Adrenal gland (tissue), 12 donors: ENCODE data around the gene PPP2R1B. TPM values are rescaled to one million over a fixed set of nuclear protein-coding genes. Genes with fewer than 3 reads are reported as not detected.

ENCODE experiments used
- DNase-seq, 7 donors: peaks; one replicate each; pipeline ENCODE4 v3.0.0-alpha.2; 2019 to 2020
- H3K27ac ChIP-seq, 5 donors: fragments of 200-600 bp; sonication (generic) in 4 of 5; 1 replicate in 3 of 5; 2 replicates in 2 of 5; pipeline versions ENCODE4 v1.5.1 to v1.8.0; 2016 to 2020; ENCODE audit warnings: mild to moderate bottlenecking in 1 of 5
- H3K27me3 ChIP-seq: fragments of 200-600 bp; 2 replicates; pipeline ENCODE4 v1.8.0; 2021
- H3K36me3 ChIP-seq, 2 donors: fragments of 200-600 bp; replicated peaks in 1 of 2; 1 replicate in 1 of 2; 2 replicates in 1 of 2; pipeline versions ENCODE4 v1.5.1 to v1.8.0; 2018 to 2022
- H3K4me1 ChIP-seq, 2 donors: fragments of 200-600 bp; replicated peaks in 1 of 2; 1 replicate in 1 of 2; 2 replicates in 1 of 2; pipeline versions ENCODE4 v1.5.1 to v1.8.0; 2018 to 2021
- H3K4me3 ChIP-seq, 4 donors: fragments of 200-600 bp; sonication (generic) in 3 of 4; one replicate each; pipeline ENCODE4 v1.5.1; 2016 to 2018
- H3K9me3 ChIP-seq, 3 donors: fragments of 200-600 bp; sonication (generic) in 1 of 3; replicated peaks in 1 of 3; 1 replicate in 2 of 3; 2 replicates in 1 of 3; pipeline versions ENCODE4 v1.5.1 to v1.8.0; 2016 to 2021
- POLR2A ChIP-seq, 2 donors: fragments of 450-650 bp; IDR thresholded peaks; one replicate each; pipeline ENCODE4 v1.6.1; 2017; ENCODE audit warnings: antibody characterized with exemption in 2 of 2, mild to moderate bottlenecking in 2 of 2, moderate library complexity in 1 of 2
- WGBS, 4 donors: extraction: QIAGEN DNeasy Blood & Tissue Kit in 2 of 4; methylation state at CpG; one replicate each; pipeline versions ENCODE4 v1.1.5 to v1.1.7; 2013 to 2017; 5-methylcytosine and 5-hydroxymethylcytosine counted together
- intact Hi-C, 2 donors: fragments of 100-400 bp; cut with DNase I; formaldehyde crosslinking; loops; one replicate each; pipeline versions ENCODE4 v1.14.1 to v1.15.0; 2022 to 2023
- polyA plus RNA-seq, 3 donors: library from polyadenylated mRNA; stranded (reverse); fragments of 200-250 nt in 2 of 3; fragments of 350-450 nt in 1 of 3; fragmentation: Illumina TruSeq in 1 of 3; extraction: RNeasy Lipid Tissue Mini Kit (QIAGEN cat#74804) in 1 of 3; gene quantifications; one replicate each; pipeline ENCODE4 v1.2.3, GENCODE V29; 2013 to 2014
- total RNA-seq, 9 donors: library from RNA; depleted of rRNA in 4 of 9; stranded (reverse); fragments of >200 nt in 4 of 9; fragments of 120-200 nt in 1 of 9; fragmentation: NEBNext Ultra II Directional in 1 of 9; extraction: Animal tissue kit (Norgen Biotek cat#: 25700) in 1 of 9; gene quantifications; one replicate each; pipeline versions ENCODE4 v1.1.0 to v1.2.4, GENCODE V29; 2013 to 2023
- TF ChIP-seq, protein P1 (sequence below), 6 experiments: fragments of 450-650 bp in 4 of 6; fragments of 200-600 bp in 2 of 6; sonication (generic) in 1 of 6; IDR thresholded peaks; 1 replicate in 5 of 6; 2 replicates in 1 of 6; pipeline versions ENCODE4 v1.5.1 to v1.8.0; 2016 to 2021; ENCODE audit warnings: antibody characterized with exemption in 6 of 6, mild to moderate bottlenecking in 2 of 6, moderate library complexity in 1 of 6
- donor health status: healthy with polysubstance abuse.
- donor health status: Bipolar disorder and iron deficiency.
- donor health status: DM: yes; HTN: yes; CAD: no.
- donor health status: DM: no; HTN: no; CAD: no.
- donor health status: DM: no; HTN: no; CAD: no.
- donor health status: DM: yes; HTN: yes; CAD: no.

Gene PPP2R1B
- total and polyA plus RNA-seq, 12 donors, result 10.3 to 58.1 (median 32.2) TPM

- no peaks in the 10 kb centered on the region for H3K27me3 ChIP-seq
- intact Hi-C loops, result no loop called here
- WGBS, 4 donors, result 90 to 97% (median 95%) methylated on average over 3 of the region's 3 CpGs
- H3K4me3 ChIP-seq, result no peak overlapping the region
- no peak for TF ChIP-seq POLR2A (IDR thresholded peaks at IDR 0.05)
- TF ChIP-seq, protein P1, sequence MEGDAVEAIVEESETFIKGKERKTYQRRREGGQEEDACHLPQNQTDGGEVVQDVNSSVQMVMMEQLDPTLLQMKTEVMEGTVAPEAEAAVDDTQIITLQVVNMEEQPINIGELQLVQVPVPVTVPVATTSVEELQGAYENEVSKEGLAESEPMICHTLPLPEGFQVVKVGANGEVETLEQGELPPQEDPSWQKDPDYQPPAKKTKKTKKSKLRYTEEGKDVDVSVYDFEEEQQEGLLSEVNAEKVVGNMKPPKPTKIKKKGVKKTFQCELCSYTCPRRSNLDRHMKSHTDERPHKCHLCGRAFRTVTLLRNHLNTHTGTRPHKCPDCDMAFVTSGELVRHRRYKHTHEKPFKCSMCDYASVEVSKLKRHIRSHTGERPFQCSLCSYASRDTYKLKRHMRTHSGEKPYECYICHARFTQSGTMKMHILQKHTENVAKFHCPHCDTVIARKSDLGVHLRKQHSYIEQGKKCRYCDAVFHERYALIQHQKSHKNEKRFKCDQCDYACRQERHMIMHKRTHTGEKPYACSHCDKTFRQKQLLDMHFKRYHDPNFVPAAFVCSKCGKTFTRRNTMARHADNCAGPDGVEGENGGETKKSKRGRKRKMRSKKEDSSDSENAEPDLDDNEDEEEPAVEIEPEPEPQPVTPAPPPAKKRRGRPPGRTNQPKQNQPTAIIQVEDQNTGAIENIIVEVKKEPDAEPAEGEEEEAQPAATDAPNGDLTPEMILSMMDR (IDR thresholded peaks at IDR 0.05), result no peak
- DNase-seq, result no peak
- H3K4me1 ChIP-seq, result peaks cover 5 to 8% of the 10 kb centered on the region in 2 donors
- H3K36me3 ChIP-seq, result no peaks in the 10 kb centered on the region
- no peak overlapping the region for H3K27ac ChIP-seq
- H3K9me3 ChIP-seq, result peaks cover 0 to 5% (median 0%) of the 10 kb centered on the region in 3 donors
These were observed 85.6 kb downstream of the PPP2R1B start for GRCh38 chr11:111680486-111681175.

Other genes starting within 250 kb of the PPP2R1B start
- 1 to 10 TPM; 1.6 to 5.4 (median 2.3) TPM for gene LAYN, start 225.7 kb downstream of the PPP2R1B start, total RNA-seq
- 1 to 10 TPM; 1.5 to 1.8 (median 1.7) TPM for gene LAYN, start 225.7 kb downstream of the PPP2R1B start, polyA plus RNA-seq
- gene SIK2, start 163.9 kb downstream of the PPP2R1B start, total RNA-seq, result 10 to 100 TPM; 16.2 to 33.0 (median 27.8) TPM
- 10 to 100 TPM in 2 of 3 donors, 1 to 10 TPM in 1; 7.6 to 18.6 (median 10.0) TPM for gene SIK2, start 163.9 kb downstream of the PPP2R1B start, polyA plus RNA-seq
- gene ALG9, start 105.2 kb upstream of the PPP2R1B start, total RNA-seq, result 10 to 100 TPM; 23.6 to 40.7 (median 30.1) TPM
- 10 to 100 TPM; 43.8 to 53.6 (median 50.6) TPM for gene ALG9, start 105.2 kb upstream of the PPP2R1B start, polyA plus RNA-seq
- 1 to 10 TPM; 2.3 to 6.3 (median 3.9) TPM for gene FDXACB1, start 112.8 kb upstream of the PPP2R1B start, total RNA-seq
- gene FDXACB1, start 112.8 kb upstream of the PPP2R1B start, polyA plus RNA-seq, result 1 to 10 TPM; 2.6 to 4.2 (median 3.5) TPM
- gene CFAP68, start 113.2 kb upstream of the PPP2R1B start, total RNA-seq, result 10 to 100 TPM; 26.6 to 60.7 (median 37.3) TPM
- 10 to 100 TPM; 46.5 to 80.4 (median 59.6) TPM for gene CFAP68, start 113.2 kb upstream of the PPP2R1B start, polyA plus RNA-seq
- gene CRYAB, start 145.4 kb upstream of the PPP2R1B start, total RNA-seq, result 10 to 100 TPM in 8 of 9 donors, 1 to 10 TPM in 1; 6.8 to 87.7 (median 52.3) TPM
- gene CRYAB, start 145.4 kb upstream of the PPP2R1B start, polyA plus RNA-seq, result 100 to 1,000 TPM in 1 of 3 donors, 10 to 100 TPM in 2; 77.8 to 108 (median 99.0) TPM
- 1 to 10 TPM in 4 of 9 donors, under 1 TPM in 3, not detected in 2; 0.55 to 2.3 (median 1.2) TPM for gene HSPB2, start 146.3 kb upstream of the PPP2R1B start, total RNA-seq
- gene HSPB2, start 146.3 kb upstream of the PPP2R1B start, polyA plus RNA-seq, result 1 to 10 TPM in 2 of 3 donors, under 1 TPM in 1; 0.51 to 6.1 (median 3.9) TPM
- 1 to 10 TPM in 5 of 9 donors, under 1 TPM in 2, not detected in 2; 0.53 to 4.2 (median 2.5) TPM for gene C11orf52, start 152.5 kb upstream of the PPP2R1B start, total RNA-seq
- 1 to 10 TPM in 2 of 3 donors, under 1 TPM in 1; 0.68 to 1.9 (median 1.7) TPM for gene C11orf52, start 152.5 kb upstream of the PPP2R1B start, polyA plus RNA-seq
- gene DIXDC1, start 171.0 kb upstream of the PPP2R1B start, total RNA-seq, result 10 to 100 TPM; 14.8 to 56.0 (median 46.5) TPM
- gene DIXDC1, start 171.0 kb upstream of the PPP2R1B start, polyA plus RNA-seq, result 10 to 100 TPM in 2 of 3 donors, 1 to 10 TPM in 1; 7.9 to 30.1 (median 11.5) TPM